Urinary bladder (tissue), 4 donors: ENCODE results near the gene KLHL2. TPM values are rescaled to one million over a fixed set of nuclear protein-coding genes. Genes with fewer than 3 reads are reported as not detected.

ENCODE experiments used
- DNase-seq: peaks from one replicate; pipeline ENCODE4 v3.0.0-alpha.2; 2015; ENCODE audit errors: extremely low spot score
- H3K27ac ChIP-seq: one replicate; pipeline ENCODE4 v1.5.1; 2013; ENCODE audit warnings: low read depth, mild to moderate bottlenecking, moderate library complexity
- H3K36me3 ChIP-seq: one replicate; pipeline ENCODE4 v1.6.1; 2013; ENCODE audit warnings: mild to moderate bottlenecking, moderate library complexity; ENCODE audit not compliant: insufficient read depth
- H3K4me1 ChIP-seq: one replicate; pipeline ENCODE4 v1.6.1; 2013; ENCODE audit warnings: mild to moderate bottlenecking, moderate library complexity; ENCODE audit not compliant: insufficient read depth
- H3K4me3 ChIP-seq: one replicate; pipeline ENCODE4 v1.5.1; 2013; ENCODE audit warnings: low read depth, low read length
- WGBS: extraction: QIAGEN DNeasy Blood & Tissue Kit; methylation state at CpG from one replicate; pipeline ENCODE4 v1.1.7; 2013; 5-methylcytosine and 5-hydroxymethylcytosine counted together
- polyA plus RNA-seq: library from polyadenylated mRNA; stranded (reverse); fragments of 200-250 nt; gene quantifications from one replicate; pipeline ENCODE4 v1.2.3, GENCODE V29; 2013
- total RNA-seq: library from RNA; depleted of rRNA; stranded (reverse); fragments of >200 nt; gene quantifications from one replicate; pipeline ENCODE4 v1.2.3, GENCODE V29; 2014
- donor health status: healthy with polysubstance abuse.
- donor health status: healthy.

KLHL2 gene
- total and polyA plus RNA-seq, 2 donors, result 13.7 to 16.6 TPM

- no peak for DNase-seq
- WGBS, result 69% methylated on average over 5 of the region's 5 CpGs
- H3K27ac ChIP-seq, result no peak overlapping the region
- no peaks in the 10 kb centered on the region for H3K4me1 ChIP-seq
- H3K36me3 ChIP-seq, result peaks cover 6% of the 10 kb centered on the region
- no peak overlapping the region for H3K4me3 ChIP-seq
Measured at GRCh38 chr4:165294907-165295306, 87.5 kb downstream of the KLHL2 start.

GRCh38 chr4:165297626-165298025 lies 90.3 kb downstream of the KLHL2 start:
- no peak for DNase-seq
- WGBS, result 96% methylated on average over 8 of the region's 8 CpGs
- H3K4me3 ChIP-seq, result no peak overlapping the region
- H3K36me3 ChIP-seq, result peaks cover 6% of the 10 kb centered on the region
- no peaks in the 10 kb centered on the region for H3K4me1 ChIP-seq
- H3K27ac ChIP-seq, result no peak overlapping the region

DNA sequence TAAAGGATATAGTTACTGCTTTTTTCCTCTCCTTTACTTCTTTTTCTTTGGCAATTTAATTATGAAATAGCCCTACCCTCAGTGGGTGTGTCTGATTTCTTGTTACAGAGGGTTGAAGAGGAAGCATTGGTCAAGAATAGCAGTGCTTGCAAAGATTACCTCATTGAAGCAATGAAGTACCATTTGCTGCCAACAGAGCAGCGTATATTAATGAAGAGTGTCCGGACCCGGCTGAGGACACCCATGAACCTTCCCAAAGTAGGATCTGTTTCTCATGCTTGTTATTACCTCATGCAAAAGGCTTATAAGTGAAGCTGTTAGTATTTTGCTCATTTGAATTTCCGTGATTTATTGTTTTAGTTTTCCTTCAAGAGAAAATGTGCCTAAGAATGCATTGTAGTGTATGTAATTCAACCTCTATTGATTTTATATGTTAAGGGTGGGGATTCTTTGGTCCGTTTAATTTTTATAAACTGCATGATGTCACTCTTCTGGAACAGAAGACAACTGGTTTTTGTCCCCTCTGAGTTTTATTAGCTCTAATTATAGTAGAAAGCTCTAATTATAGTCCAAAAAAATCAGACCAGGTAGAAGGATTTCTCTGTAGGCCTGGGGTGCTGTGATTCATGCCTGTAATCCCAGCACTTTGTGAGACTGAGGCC lies 92.2 kb downstream of the KLHL2 start:
- H3K36me3 ChIP-seq, result peaks cover 6% of the 10 kb centered on the region
- no peak overlapping the region for H3K27ac ChIP-seq
- DNase-seq, result no peak
- H3K4me3 ChIP-seq, result no peak overlapping the region
- 90% methylated on average over 5 of the region's 5 CpGs for WGBS
- no peaks in the 10 kb centered on the region for H3K4me1 ChIP-seq

GRCh38 chr4:165301833-165302232 lies 94.5 kb downstream of the KLHL2 start:
- H3K4me1 ChIP-seq, result no peaks in the 10 kb centered on the region
- DNase-seq, result no peak
- WGBS, result 19% methylated on average over 1 of the region's 1 CpG
- H3K27ac ChIP-seq, result no peak overlapping the region
- H3K4me3 ChIP-seq, result no peak overlapping the region
- peaks cover 6% of the 10 kb centered on the region for H3K36me3 ChIP-seq

- no peak overlapping the region for H3K4me3 ChIP-seq
- H3K27ac ChIP-seq, result no peak overlapping the region
- H3K36me3 ChIP-seq, result peaks cover 5% of the 10 kb centered on the region
- H3K4me1 ChIP-seq, result no peaks in the 10 kb centered on the region
- WGBS, result 98% methylated on average over 1 of the region's 1 CpG
- no peak for DNase-seq
Measured at GRCh38 chr4:165302658-165303057, 95.3 kb downstream of the KLHL2 start.

DNA sequence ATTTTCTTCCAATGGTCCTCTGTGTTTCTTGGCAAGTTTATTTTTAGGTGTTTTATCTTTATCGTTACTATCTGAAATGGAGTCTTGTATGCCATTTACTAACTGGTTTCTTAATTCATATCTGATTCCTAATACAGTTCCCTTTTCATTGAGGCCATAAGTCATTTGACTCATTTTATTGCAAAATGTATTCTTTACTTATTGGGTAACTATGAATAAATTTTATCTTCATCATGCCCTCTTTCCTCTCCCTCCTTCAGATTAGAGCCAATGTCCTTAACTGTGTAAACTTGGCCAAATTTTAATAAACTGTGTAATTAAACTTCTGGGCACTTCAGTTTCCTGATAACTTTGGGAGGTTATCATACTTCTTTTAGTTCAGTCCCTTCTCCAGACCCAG lies 100.8 kb downstream of the KLHL2 start:
- 68% methylated on average over 1 of the region's 1 CpG for WGBS

DNA sequence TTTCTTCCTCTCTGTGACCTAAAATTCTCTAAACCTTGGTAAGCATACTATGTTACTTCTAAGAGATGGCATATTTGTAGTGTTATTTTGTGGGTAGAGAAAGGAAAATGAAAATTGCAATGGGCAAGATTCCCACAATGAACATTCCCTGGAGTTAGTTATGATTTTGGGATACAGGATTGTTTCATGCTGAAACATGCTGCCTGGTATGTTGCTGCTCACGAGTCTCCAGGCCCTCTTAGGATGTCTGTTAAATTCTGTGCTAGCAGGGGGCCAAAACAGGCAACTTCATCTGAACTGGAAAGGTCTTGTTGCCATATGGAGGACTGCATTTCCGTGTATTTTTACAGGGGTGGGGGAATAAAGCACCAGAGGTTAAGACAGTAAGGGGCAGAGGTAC lies 101.2 kb downstream of the KLHL2 start:
- 72% methylated on average over 2 of the region's 2 CpGs for WGBS
- Histone ChIP-seq H3K36me3 (no peaks in the 10 kb centered on the region), H3K4me1 (no peaks in the 10 kb centered on the region), H3K4me3 (no peak overlapping the region), H3K27ac (no peak overlapping the region)
- no peak for DNase-seq

More for the DNA sequence above, 100.8 kb downstream of the KLHL2 start:
- Histone ChIP-seq H3K27ac (no peak overlapping the region), H3K4me1 (no peaks in the 10 kb centered on the region), H3K4me3 (no peak overlapping the region), H3K36me3 (no peaks in the 10 kb centered on the region)
- DNase-seq, result no peak

- Histone ChIP-seq H3K4me1 (no peaks in the 10 kb centered on the region), H3K27ac (no peak overlapping the region), H3K4me3 (no peak overlapping the region), H3K36me3 (no peaks in the 10 kb centered on the region)
- DNase-seq, result no peak
- WGBS, result 98% methylated on average over 4 of the region's 4 CpGs
Measured at GRCh38 chr4:165309456-165309855, 102.1 kb downstream of the KLHL2 start.

GRCh38 chr4:165312506-165312905 lies 105.1 kb downstream of the KLHL2 start:
- H3K4me1 ChIP-seq, result no peaks in the 10 kb centered on the region
- H3K27ac ChIP-seq, result no peak overlapping the region
- 72% methylated on average over 2 of the region's 2 CpGs for WGBS
- H3K36me3 ChIP-seq, result peaks cover 2% of the 10 kb centered on the region
- H3K4me3 ChIP-seq, result no peak overlapping the region
- DNase-seq, result no peak

- DNase-seq, result no peak
- peaks cover 2% of the 10 kb centered on the region for H3K36me3 ChIP-seq
- no peak overlapping the region for H3K27ac ChIP-seq
- 95% methylated on average over 5 of the region's 5 CpGs for WGBS
- no peaks in the 10 kb centered on the region for H3K4me1 ChIP-seq
- no peak overlapping the region for H3K4me3 ChIP-seq
Measured at GRCh38 chr4:165319030-165319429, 111.7 kb downstream of the KLHL2 start.

- Histone ChIP-seq H3K4me3 (no peak overlapping the region), H3K27ac (no peak overlapping the region), H3K36me3 (peaks cover 2% of the 10 kb centered on the region), H3K4me1 (no peaks in the 10 kb centered on the region)
- 96% methylated on average over 5 of the region's 5 CpGs for WGBS
- DNase-seq, result no peak
Measured at GRCh38 chr4:165319509-165319908, 112.1 kb downstream of the KLHL2 start.

DNA sequence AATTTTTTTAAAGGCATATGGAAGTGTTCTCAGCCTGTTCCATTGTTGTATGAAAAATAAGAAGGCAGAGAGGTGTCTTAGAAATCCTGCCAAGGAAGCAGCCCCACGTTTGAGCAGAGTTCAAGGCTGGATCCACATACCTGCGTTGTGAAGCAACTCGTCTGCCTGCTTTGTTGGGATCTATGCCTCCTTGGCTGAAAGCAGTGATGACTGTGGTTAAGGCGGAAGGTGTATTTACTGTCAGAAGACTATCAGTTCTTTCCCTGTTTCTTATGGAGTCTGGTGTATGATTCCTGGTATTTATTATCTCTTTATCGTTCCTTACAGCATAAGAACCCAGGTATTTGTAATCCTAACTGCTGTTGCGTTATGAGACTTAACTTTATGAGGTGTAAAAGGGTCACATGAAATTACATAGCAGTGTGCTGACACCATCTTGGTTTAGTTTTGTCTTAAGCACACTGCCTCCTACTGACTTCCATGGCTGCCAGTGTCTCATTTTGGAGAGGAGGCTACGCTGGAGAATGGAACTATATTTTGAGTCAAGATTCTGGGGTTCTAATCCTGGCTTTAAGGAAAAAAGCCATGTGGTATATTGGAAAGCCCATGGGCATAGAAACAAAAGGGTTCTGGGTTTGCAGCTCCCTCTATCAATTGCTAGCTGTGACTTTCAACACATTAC lies 117.0 kb downstream of the KLHL2 start:
- peaks cover 2% of the 10 kb centered on the region for H3K4me1 ChIP-seq
- H3K27ac ChIP-seq, result no peak overlapping the region
- no peaks in the 10 kb centered on the region for H3K36me3 ChIP-seq
- 83% methylated on average over 7 of the region's 7 CpGs for WGBS
- no peak for DNase-seq
- no peak overlapping the region for H3K4me3 ChIP-seq

DNA sequence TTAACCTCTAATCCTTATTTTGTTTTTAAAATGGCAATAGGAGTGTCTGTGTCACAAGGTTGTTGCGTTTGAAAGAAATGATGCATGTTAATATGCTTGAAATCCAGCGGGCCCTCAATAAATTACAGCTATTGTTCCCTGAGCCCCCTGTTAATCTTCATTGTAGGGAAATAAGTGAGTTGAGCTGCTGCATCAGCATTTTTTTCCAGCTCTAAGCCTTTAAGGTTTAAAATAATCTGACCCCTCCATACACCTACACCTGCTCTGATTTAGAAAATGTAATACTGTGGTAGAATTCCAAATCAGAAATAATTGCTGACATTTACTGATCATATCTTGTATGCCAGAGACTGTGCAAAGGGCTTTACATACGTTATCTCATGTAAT lies 117.5 kb downstream of the KLHL2 start:
- Histone ChIP-seq H3K27ac (no peak overlapping the region), H3K36me3 (no peaks in the 10 kb centered on the region), H3K4me3 (no peak overlapping the region), H3K4me1 (peaks cover 2% of the 10 kb centered on the region)
- 92% methylated on average over 3 of the region's 3 CpGs for WGBS
- DNase-seq, result no peak

DNA sequence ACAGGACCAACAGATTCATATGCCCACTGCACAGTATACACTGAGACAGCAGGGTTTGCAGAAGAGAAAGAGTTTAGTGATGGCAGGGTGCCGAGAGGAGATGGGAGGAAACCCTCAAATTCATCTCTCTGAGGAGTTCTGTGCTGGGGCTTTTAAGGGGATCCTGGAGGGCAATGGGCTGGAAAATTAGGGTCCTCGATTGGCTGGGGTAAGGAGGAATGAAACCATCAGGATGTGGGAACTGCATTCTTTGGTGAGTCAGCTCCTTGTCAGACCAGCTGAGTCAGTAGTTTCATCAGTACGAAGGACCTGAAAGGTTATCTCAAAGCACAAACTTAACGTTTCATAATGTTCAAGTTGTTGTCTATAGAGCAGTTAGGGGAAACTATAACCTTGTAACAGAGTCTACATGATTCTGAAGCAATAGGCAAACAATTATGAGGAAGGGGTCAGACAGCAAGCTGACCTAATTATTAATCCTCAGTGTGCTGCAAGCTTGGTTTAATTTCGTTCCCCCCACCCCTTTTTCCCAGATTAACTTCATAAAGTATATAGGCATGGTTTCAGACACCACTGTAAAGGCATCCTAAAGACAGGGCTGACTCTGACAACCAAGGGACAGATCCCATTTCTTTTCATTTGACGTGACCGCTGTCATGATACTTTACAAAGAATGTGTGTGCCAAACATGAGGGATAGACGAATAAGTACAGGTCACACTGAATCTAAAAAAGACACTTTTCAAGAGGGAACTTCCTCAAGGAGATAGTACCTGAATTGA lies 118.6 kb downstream of the KLHL2 start:
- peaks cover 3% of the 10 kb centered on the region for H3K4me1 ChIP-seq
- H3K27ac ChIP-seq, result no peak overlapping the region
- no peak for DNase-seq
- H3K4me3 ChIP-seq, result no peak overlapping the region
- H3K36me3 ChIP-seq, result no peaks in the 10 kb centered on the region
- WGBS, result 63% methylated on average over 8 of the region's 8 CpGs
